Omental fat pad (tissue), 4 donors: ENCODE data around the gene PDCD1LG2. TPM values are rescaled to one million over a fixed set of nuclear protein-coding genes. Genes with fewer than 3 reads are reported as not detected.

ENCODE experiments used
- ATAC-seq: fragments of 150-250 bp; one replicate; pipeline ENCODE4 v1.9.1; 2016; ENCODE audit warnings: mild to moderate bottlenecking, moderate library complexity; ENCODE audit not compliant: low FRiP score
- DNase-seq: peaks from one replicate; pipeline ENCODE4 v3.0.0-alpha.2; 2019; ENCODE audit warnings: low spot score
- total RNA-seq, 4 donors: library from RNA; depleted of rRNA; stranded (reverse); fragments of >200 nt; gene quantifications; one replicate each; pipeline ENCODE4 v1.1.0, GENCODE V29; 2016
- TF ChIP-seq, protein P1 (sequence below), 3 donors: fragments of 450-650 bp; IDR thresholded peaks; one replicate each; pipeline ENCODE4 v1.5.1; 2016 to 2017; ENCODE audit warnings: antibody characterized with exemption in 3 of 3, mild to moderate bottlenecking in 3 of 3, moderate library complexity in 2 of 3

The PDCD1LG2 gene
- total RNA-seq, 4 donors from 2014 or later, result 3.5 to 10.7 (median 3.8) TPM

GRCh38 chr9:5499157-5499556 lies 11.2 kb upstream of the PDCD1LG2 start:
- ATAC-seq (no peak), DNase-seq (no peak)
- TF ChIP-seq, protein P1, sequence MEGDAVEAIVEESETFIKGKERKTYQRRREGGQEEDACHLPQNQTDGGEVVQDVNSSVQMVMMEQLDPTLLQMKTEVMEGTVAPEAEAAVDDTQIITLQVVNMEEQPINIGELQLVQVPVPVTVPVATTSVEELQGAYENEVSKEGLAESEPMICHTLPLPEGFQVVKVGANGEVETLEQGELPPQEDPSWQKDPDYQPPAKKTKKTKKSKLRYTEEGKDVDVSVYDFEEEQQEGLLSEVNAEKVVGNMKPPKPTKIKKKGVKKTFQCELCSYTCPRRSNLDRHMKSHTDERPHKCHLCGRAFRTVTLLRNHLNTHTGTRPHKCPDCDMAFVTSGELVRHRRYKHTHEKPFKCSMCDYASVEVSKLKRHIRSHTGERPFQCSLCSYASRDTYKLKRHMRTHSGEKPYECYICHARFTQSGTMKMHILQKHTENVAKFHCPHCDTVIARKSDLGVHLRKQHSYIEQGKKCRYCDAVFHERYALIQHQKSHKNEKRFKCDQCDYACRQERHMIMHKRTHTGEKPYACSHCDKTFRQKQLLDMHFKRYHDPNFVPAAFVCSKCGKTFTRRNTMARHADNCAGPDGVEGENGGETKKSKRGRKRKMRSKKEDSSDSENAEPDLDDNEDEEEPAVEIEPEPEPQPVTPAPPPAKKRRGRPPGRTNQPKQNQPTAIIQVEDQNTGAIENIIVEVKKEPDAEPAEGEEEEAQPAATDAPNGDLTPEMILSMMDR (IDR thresholded peaks at IDR 0.05), result no peak

GRCh38 chr9:5499889-5500398 lies 10.4 kb upstream of the PDCD1LG2 start:
- ATAC-seq (no peak), DNase-seq (no peak)
- TF ChIP-seq, protein P1 (IDR thresholded peaks at IDR 0.05), result no peak

- ATAC-seq (peak; percentile 24), DNase-seq (no peak)
- TF ChIP-seq, protein P1 (IDR thresholded peaks at IDR 0.05), result no peak
Observed at GRCh38 chr9:5500441-5501235, 9.7 kb upstream of the PDCD1LG2 start.

- ATAC-seq, result no peak
- no peak for DNase-seq
- TF ChIP-seq, protein P1 (IDR thresholded peaks at IDR 0.05), result no peak
Observed at GRCh38 chr9:5502553-5502952, 7.8 kb upstream of the PDCD1LG2 start.

DNA sequence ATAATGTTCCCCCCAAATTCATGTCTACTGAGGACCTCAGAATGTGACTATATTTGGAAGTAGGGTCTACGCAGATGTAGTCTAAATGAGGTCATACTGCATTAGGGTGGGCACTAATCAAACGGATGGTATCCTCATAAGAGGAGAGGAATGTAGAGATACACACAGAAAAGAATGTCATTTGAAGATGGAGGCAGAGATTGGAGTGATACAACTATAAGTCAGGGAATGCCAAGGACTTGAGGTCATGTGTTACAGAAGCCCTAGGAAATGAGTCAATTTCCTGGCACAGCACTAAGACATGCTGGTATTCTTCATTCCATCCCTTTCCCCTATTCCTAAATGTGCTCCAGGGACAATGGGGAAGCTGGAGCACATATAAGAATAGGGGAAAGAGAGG lies 758 bp upstream of the PDCD1LG2 start:
- no peak for DNase-seq
- TF ChIP-seq, protein P1 (IDR thresholded peaks at IDR 0.05), result no peak
- ATAC-seq, result peak; percentile 75

DNA sequence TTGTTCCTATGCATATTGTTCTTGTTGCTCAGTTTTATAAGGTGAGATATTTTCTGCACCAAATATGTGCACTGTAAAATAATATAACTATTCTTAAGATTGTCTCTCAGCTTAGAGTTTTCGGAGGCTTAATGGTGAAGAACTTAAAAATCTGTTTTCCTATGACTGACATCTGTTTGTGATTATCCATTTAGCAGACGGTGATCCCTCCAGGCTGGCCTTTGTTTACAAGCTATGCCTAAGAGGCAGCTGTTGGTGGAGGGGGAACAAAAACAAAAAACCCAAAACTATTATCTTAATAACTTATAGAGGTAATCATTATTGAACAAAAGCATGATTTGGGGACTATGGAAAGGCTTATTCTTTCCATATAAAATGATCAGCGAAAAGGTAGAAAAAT lies 658 bp downstream of the PDCD1LG2 start:
- TF ChIP-seq, protein P1 (IDR thresholded peaks at IDR 0.05), result no peak

DNA sequence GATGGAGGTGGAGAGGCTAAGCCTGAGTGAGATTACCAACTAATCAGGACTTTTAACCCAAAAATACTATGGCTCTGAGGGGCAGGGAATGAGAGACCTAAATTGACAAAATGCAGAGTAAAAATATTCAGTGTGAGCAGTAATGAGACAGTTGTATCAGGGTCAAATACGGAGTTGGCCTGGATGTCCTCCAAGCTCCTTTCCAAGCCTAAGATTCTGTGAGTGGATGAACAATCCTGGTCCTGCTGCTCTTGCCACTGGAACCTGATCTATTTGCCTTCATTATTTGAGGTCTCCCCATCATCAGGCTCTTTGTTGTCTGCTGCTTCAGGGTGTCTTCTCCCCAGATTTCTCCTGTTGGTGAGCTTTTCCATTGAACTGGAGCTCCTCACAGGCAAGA lies 1.1 kb downstream of the PDCD1LG2 start:
- TF ChIP-seq, protein P1 (IDR thresholded peaks at IDR 0.05), result no peak
- ATAC-seq, result no peak
- DNase-seq, result no peak

More for the DNA sequence above, 658 bp downstream of the PDCD1LG2 start:
- DNase-seq, result no peak
- ATAC-seq, result no peak
